Measurements from ENCODE around the gene MXRA8.
A peak's percentile ranks its signal among the peaks of the same experiment; 100 is the strongest.

Gene MXRA8

GRCh38 chr1:1312450-1313314 lies 45.7 kb downstream of the MXRA8 start:
- DNase-seq (ENCODE audit: extremely low spot score, insufficient read length, low read depth) (no peak), FAIRE-seq (no peak)

GRCh38 chr1:1311107-1312104 lies 46.9 kb downstream of the MXRA8 start:
- no peak for FAIRE-seq
- DNase-seq (ENCODE audit: extremely low spot score, insufficient read length, low read depth): no peak

- DNase-seq (ENCODE audit: extremely low spot score, insufficient read length, low read depth) (no peak), FAIRE-seq (no peak)
Measured at GRCh38 chr1:1310476-1311053, 47.8 kb downstream of the MXRA8 start.

GRCh38 chr1:1310109-1310385 lies 48.3 kb downstream of the MXRA8 start:
- FAIRE-seq: no peak
- DNase-seq (ENCODE audit: extremely low spot score, insufficient read length, low read depth): no peak

- FAIRE-seq (no peak), DNase-seq (ENCODE audit: extremely low spot score, insufficient read length, low read depth) (no peak)
Measured at GRCh38 chr1:1309251-1310108, 48.9 kb downstream of the MXRA8 start.

GRCh38 chr1:1308756-1309250 lies 49.6 kb downstream of the MXRA8 start:
- FAIRE-seq (no peak), DNase-seq (ENCODE audit: extremely low spot score, insufficient read length, low read depth) (no peak)

- DNase-seq (ENCODE audit: extremely low spot score, insufficient read length, low read depth) (peak; percentile 95), FAIRE-seq (peak; percentile 86)
Measured at GRCh38 chr1:1307923-1308755, 50.2 kb downstream of the MXRA8 start, which contains the start of the genes ACAP3 and PUSL1. TSS of gene ACAP3 (minus strand) at chr1:1307930. CDS start at chr1:1307815, 115 bp downstream. TSS of gene PUSL1 (plus strand) at chr1:1308597. CDS start at chr1:1308644, 47 bp downstream.

GRCh38 chr1:1307261-1307922 lies 51.0 kb downstream of the MXRA8 start:
- FAIRE-seq: no peak
- no peak for DNase-seq (ENCODE audit: extremely low spot score, insufficient read length, low read depth)

GRCh38 chr1:1306661-1307260 lies 51.6 kb downstream of the MXRA8 start:
- DNase-seq (ENCODE audit: extremely low spot score, insufficient read length, low read depth) (no peak), FAIRE-seq (no peak)

GRCh38 chr1:1306070-1306660 lies 52.2 kb downstream of the MXRA8 start:
- no peak for FAIRE-seq
- no peak for DNase-seq (ENCODE audit: extremely low spot score, insufficient read length, low read depth)

GRCh38 chr1:1305300-1306069 lies 52.9 kb downstream of the MXRA8 start:
- FAIRE-seq (peak; percentile 68), DNase-seq (ENCODE audit: extremely low spot score, insufficient read length, low read depth) (no peak)

GRCh38 chr1:1304331-1305299 lies 53.7 kb downstream of the MXRA8 start:
- no peak for DNase-seq (ENCODE audit: extremely low spot score, insufficient read length, low read depth)
- FAIRE-seq: no peak

- DNase-seq (ENCODE audit: extremely low spot score, insufficient read length, low read depth): no peak
Measured at GRCh38 chr1:1303736-1304135, 54.6 kb downstream of the MXRA8 start.

GRCh38 chr1:1302951-1303509 lies 55.3 kb downstream of the MXRA8 start:
- DNase-seq (ENCODE audit: extremely low spot score, insufficient read length, low read depth) (no peak), FAIRE-seq (no peak)

More at GRCh38 chr1:1303736-1304135, 54.6 kb downstream of the MXRA8 start:
- FAIRE-seq: no peak
